Stimulated activated CD4-positive, alpha-beta T cell treated with anti-CD3 and anti-CD28 coated beads, Interleukin-1b, Interleukin-23, amount 100 ng/mL, for 4 hours (primary cell): ENCODE data around the gene HCAR2.
"Not testable (repeated sequence)": the region's sequence is repeated elsewhere in the genome, so short reads cannot be mapped to it uniquely, and the experiment has no call there.

Experiments
- DNase-seq, 2 donors: peaks; one replicate each; pipeline ENCODE4 v3.0.0-alpha.2; 2020; ENCODE audit warnings: low read depth in 2 of 2

Gene HCAR2

DNA sequence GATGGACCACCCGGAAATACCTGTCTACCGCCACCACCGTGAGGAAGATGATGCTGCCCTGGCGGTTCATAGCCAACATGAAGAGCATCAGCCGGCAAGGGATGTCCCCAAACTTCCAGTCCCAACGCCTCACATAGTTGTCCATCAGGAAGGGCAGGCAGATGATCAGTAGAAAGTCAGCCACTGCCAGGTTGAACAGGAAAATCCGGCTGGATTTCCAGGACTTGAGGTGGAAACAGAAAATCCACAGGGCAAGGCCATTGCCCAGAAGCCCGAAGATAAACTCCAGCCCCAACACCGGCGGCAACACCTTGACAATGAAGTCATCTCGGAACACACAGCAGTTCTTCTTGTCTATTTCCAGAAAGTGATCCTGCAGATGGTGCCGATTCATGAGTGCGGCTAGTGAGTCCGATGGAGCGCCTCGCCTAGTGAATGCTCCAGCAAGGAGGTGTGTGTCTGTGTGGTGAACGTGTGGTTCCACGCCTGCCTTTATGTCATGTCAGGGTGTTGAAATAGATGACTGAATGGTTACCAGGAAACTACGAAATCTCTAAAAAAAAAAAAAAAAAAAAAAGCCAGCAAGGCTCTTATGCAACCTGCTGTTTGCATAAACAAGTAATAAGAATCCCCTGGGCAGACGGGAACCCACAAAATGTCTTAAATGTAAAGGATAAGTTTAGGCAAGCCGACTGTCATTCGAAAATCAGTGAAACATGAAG, at the start of gene HCAR2:
Gene HCAR2, minus strand, starts transcription at position 468 of the 722 bp plus-strand sequence. Its CDS starts 74 bp downstream, at position 394.
- not testable (repeated sequence) for DNase-seq

DNA sequence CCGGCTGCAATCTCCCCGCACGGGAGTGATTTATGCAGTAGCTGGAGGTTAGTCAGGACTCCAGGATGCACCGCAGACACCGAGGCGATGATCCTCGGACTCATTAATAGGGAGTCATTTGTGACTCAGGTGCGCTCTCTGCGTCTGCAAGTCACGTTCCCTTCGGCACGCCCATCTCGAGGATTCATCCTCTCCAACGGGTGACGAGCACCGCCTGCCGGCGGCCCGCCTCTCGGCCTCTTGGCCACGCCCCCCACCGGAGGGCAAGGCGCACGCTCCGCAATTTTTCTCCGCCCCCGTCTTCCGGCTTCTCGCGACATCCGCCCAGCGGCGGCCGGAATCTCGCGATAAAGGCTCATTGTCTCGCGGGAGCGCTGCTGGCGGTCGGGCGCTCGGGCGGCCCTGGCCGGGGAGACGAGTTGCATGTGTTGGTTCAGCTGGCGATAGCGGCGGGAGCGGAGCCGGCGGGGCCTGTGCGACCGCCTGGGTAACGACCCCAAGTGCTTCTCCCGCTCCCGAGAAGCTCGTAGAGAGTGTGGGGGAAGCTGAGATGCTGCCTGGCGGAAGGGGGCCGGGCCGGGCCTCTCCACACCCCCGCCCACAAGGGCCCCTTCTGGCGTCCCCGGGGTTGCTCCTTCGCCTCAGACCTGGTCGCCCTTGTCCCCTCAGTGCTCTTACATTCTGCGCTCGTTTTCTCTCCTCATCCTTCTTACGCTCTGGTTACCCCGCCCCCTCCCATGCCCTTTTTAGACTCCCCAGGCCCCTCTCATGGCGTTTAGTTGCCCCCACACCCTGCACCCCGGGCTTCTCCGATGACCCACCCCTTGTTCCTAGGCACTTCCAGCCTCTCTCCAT, 49.5 kb upstream of the HCAR2 start, which contains the start of gene DENR:
Gene DENR, plus strand, starts transcription at position 361 of the 855 bp plus-strand sequence. CDS start 878 bp downstream, outside the sequence.
- peak; percentile 99 for DNase-seq

DNA sequence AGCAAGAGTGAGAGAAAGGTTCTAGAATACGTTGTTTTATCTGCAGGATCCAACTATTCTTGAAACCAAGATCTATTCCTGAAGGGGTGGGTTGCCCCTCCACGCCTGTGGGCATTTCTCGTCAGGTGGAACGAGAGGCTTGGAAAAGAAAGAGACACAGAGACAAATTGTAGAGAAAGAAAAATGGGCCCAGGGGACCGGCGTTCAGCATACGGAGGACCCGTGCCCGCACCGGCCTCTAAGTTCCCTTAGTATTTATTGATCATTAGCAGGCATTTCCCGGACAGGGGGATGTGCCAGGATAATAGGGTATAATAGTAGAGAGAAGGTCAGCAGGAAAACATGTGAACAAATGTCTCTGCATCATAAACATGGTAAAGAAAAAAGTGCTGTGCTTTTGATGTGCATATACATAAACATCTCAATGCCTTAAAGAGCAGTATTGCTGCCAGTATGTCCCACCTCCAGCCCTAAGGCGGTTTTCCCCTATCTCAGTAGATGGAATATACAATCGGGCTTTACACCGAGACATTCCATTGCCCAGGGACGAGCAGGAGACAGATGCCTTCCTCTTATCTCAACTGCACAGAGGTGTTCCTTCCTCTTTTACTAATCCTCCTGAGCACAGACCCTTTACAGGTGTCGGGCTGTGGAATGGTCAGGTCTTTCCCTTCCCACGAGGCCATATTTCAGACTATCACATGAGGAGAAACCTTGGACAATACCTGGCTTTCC, 47.8 kb upstream of the HCAR2 start:
- DNase-seq, result not testable (repeated sequence)

DNA sequence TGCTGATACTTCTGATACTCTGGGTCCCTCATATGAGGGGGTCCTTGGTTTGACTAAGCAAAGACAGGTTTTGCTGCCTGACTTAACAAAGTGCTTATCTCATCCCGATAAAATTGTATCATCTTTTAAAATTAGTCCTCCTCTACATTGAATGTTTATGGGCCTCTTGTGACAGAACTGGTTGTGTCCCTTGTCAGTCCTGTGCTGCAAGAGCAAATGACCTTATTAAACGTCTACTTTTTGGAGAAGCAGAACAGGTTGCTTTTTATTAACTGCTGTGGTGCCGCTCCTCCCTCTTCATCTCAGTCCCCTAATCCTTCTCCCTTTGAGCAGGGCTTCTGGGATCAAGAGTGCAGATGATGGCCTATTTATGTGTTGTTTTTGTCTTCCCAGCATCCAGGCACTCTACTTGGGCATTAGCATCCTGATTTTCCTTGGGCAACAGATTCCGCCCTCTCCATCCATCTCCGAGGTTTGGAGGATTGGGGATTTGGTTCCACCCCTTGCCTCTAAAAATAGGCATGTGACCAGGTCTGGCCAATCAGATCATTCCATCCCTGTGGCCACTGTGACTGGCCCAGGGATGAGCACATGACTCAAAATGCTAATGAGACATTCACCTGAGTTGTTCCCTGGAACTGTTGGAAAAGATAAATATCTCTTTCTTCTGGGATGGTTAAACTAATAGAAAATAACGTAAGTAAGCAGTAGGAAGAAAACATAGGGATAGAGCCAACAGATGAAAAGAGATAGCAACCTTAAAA, 46.6 kb upstream of the HCAR2 start:
- DNase-seq, result no peak

DNA sequence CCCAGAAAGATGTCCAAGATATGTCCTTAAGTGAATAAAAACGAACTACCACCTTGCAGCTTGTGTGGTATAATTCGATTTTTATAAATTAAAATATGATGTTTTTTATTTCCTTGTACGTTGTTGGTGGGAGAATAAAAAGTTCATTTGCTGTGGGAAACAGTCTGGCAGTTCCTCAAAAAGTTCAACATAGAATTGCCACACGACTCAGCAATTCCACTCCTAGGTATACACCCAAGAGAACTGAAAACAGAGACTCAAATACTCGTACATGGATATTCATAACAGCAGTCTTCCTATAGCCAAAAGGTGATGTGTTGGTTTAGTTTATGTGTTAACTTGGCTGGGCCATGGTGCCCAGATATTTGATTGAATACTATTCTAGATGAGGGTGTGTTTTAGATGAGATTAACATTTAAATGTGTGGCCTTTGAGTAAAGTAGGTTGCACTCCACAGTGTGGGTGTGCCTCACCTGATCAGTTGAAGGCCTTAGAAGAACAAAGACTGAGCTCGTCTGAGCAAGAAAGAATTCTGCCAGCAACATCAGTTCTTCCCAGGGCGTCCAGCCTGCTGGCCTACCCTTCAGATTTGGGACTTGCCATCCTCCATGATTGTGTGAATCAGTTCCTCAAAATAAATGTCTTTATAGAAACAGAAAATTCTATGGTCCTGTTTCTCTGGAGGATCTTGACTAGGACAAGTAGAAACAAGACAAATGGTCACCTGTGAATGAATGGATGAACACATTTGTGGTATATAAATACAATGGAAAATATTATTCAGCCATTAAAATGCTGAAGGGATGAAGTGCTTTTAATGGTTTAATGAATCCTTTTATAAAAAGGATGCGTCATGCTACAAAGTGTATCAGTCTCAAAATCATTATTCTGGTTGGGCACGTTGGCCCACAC, 44.3 kb upstream of the HCAR2 start:
- DNase-seq, result no peak

DNA sequence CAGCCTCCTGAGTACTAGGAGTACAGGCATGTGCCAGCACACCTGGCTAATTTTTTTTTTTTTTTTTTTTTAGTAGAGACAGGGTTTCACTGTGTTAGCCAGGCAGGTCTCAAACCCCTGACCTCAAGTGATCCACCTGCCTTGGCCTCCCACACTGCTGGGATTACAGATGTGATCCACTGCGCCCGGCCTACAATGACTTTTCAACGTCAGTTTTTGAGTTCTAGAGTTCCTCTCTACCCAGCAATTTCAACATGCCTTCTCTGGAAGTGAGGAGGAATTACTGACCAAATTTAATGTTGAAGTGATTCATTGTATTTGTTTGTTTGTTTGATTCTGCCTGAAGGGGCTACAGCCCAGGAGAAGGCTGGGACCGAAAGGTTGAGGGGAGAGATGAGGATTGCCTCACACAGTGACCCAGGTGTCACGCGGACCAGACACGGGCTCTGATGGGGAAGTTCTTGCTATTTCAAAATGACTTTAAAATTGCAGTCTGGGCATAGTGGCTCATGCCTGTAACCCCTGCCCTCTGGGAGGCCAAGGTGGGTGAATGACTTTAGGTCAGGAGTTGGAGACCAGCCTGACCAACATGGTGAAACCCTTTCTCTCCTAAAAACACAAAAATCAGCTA, 40.9 kb upstream of the HCAR2 start:
- DNase-seq, result no peak

DNA sequence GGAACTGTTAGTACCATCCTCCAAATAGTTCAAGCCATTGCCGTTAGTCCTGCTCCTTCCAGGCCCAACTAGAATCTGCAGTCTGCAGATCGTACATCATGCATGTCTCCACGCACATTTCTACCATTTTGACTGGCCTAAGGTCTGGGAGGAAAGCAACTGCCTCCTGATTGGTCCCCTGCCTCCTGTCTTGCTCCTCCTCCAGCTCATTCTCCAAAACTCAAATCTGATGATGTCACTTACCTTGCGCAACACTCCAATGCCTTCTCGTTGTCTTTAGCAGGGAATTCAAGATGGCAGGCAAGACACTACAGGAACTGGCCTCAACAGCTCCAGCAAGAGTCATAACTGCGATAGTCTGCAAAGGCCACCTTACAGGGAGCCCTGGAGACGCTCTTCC, 37.2 kb upstream of the HCAR2 start:
- DNase-seq, result no peak

DNA sequence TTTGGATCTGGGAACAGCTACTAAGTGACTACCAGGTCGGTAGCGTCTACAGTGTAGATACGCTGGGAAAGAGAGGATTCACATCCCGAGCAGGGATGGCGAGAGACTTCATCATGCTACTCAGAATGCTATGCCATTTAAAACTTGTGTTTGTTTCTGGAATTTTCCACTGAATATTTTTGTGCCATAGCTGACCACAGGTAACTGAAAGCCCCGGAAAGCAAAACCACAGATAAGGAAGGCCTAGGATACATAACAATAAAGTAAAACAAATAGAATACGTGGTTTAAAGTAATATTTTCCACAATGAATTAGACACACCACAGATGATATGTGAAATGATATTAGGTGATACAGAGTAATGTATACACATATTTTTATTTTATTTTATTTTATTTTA, 35.4 kb upstream of the HCAR2 start:
- no peak for DNase-seq

DNA sequence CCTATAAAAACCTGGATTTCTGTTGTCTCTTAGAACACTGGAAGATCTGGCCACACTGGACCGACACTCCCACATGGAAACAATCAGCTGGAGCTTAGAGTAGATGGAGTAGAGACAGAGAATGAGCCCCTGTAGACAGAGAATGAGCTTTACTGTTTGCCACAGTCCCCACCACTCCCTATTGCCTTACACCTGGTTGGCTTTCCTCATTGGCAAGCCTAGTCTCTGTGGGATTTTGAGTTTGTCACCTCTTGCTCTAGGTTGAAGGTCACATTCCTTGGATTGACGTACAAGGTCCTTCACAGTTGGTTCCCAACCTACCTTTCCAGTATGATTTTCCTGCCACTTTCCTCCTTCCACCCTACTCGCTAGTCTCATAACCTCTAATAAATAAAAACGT, 29.5 kb upstream of the HCAR2 start:
- no peak for DNase-seq

DNA sequence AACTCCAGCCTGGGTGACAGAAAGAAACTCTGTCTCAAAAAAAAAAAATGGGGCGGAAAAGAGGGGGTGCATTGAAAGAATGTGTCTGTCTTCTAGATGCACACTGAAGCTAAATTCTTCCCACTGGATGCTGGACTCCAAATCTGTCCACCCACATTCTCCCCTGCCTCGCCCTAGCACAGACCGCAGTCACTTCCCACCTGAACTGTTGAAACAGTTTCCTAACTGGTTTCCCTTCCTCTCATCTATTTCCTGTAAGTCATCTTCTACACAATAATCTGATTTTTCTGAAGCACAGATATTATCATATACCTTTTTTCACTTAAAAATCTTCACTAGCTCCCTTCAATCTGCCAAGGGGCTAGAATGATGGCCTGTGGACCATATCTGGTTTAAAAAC, 29.0 kb upstream of the HCAR2 start:
- DNase-seq, result no peak

DNA sequence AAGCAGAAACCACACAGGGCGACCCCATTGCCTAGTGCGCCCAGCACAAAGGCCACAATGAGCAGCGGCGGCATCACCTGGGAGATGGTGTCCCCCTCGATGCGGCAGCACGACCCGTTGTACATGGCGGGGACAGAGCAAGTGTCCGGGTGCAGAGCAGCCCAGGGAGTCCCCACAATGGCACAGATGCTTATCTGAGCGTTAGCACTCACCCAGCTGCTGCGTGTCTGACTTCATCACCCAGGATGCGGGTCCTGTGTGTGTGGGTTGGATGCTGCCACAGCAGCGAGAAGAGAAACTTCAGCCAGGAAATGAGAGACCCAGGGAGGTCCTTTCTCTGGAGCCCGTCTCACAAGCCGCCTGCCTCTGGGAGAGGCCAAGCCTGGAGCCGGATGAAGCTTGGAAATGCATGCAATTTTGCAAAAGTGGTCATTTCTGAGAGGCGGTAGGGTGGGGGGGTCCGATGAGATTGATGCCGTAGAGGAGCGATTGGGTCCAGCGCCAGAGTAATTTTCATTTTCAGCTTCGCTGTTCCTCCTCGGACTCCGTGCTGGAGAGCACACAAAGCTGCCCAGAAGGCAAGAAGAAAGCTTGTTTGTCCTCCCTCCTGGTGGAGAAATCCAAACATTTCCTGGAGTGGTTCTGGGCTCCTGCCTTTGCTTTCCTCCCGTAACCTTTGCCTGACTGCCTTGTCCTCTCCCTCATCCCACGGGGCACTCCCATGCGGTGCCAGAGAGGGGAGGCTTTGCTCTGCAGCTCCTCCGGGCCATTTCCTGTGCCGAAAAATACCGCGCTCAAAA, 27.3 kb upstream of the HCAR2 start, which contains the start of gene HCAR1:
Gene HCAR1, minus strand, starts transcription at position 630 of the 800 bp plus-strand sequence. Its CDS starts 505 bp downstream, at position 125.
- peak; percentile 9 to 30 for DNase-seq

DNA sequence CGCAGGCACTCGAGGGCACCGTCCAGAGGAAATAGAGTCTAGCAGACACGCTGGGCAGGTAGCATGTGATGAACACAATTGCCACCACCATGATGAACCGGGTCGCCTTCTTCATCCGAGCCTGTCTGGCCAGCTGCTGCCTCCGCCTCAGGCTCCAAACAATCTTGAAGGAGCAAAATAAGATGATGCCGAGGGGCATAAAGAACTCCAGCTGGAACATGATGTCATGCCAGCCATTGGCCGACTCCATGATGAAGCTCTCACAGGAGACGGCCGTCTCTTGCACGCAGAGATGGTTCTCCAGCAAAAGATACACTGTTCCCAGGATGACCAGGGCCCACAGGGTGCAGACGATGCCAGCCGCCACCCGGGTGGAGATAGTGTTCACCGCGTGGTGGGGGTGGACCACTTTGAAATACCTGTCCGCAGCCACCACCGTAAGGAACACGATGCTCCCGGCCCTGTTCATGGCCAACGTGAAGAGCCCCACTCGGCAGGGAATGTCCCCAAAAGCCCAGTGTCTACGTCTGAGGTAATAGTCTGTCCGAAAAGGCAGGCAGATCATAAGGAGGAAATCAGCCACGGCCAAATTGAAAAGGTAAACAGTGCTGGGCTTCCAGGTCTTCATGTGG, 26.5 kb upstream of the HCAR2 start:
- DNase-seq, result no peak

DNA sequence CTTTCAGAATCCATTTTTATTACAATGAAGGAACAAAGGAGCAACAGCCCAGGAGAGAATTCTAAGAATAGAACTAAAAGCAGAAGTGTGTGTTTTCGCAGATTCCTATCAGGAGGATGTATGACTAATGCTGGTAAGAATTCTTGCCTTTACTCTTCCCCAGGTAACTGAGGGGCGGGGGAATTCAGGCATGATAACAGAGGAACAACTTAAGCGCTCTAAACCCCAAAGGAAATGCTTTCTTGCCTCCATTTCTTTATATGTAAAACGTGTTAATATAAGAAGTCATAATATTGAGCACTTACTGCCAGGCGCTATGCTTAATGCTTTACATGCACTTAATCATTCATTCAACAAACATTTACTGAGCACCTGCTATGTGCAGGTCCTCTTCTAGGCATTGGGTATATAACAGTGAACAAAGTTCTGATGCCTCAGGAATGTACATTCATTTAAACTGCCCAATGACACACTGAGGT, 23.0 kb upstream of the HCAR2 start:
- no peak for DNase-seq

DNA sequence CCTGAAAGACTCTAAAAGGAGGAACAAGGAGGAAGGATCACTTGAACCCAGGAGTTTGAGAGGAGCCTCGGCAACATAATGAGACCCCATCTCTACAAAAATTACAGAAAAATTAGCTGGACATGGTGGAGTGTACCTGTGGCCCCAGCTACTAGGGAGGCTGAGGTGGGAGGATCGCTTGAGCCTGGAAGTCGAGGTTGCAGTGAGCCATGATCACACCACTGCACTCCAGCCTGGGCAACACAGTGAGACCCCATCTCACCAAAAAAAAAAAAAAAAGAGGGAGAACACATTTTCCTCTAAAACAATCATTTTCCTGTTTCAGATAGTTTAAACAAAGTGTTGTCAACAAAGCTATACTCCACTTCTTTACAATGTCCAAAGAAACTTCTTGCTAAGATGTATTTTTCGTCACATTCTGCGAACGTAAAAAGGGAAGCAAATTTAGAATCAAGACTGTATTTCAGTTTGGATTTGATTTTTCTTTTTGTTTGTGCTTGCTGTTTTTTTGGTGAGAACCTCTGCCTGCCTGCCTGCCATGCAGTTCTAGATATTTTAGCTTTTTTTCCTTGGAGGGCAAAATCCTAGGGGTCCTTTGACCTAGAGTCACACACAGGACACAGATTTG, 22.4 kb upstream of the HCAR2 start:
- DNase-seq, result no peak

DNA sequence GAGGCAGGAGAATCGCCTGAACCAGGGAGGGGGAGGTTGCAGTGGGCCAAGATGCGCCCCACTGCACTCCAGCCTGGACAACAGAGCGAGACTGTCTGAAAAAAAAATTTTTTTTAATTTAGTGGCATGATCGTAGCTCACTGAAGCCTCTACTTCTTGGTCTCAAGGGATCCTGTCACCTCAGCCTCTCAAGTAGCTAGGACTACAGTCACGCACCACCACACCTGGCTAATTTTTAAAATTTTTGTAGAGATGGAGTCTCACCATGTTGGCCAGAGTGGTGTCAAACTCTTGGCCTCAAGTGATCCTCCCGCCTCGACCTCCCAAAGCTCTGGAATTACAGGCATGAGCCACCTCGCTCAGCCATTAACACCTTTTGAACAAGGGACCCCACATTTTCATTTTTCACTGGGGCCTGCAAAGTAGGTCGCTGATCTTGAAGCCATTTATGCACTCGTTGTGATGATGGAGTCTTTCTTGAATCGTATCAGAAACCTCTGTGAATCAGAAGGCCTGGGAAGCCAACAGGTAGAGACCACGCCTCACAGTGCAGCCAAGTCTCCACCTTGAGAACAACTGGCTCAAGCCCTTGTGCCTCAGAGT, 21.6 kb upstream of the HCAR2 start:
- DNase-seq, result no peak

DNA sequence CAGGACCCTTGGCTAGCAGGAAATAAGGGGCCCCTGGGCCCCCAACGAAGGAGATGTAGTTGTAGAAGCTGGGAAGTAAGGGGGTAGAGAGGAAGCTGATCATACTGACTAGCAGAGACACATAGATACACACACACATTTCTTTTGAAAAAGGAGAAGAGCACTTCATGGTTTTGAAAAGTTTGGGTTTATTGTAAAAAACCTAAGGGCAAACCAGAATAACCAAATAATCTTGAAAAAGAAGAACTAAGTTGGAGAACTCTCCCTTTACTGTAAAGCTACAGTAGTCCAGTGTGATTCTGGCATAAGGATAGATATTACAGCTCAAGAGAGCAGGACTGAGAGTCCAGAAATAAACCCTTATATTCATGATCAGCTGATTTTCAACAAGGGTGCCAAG, 19.2 kb upstream of the HCAR2 start:
- no peak for DNase-seq

DNA sequence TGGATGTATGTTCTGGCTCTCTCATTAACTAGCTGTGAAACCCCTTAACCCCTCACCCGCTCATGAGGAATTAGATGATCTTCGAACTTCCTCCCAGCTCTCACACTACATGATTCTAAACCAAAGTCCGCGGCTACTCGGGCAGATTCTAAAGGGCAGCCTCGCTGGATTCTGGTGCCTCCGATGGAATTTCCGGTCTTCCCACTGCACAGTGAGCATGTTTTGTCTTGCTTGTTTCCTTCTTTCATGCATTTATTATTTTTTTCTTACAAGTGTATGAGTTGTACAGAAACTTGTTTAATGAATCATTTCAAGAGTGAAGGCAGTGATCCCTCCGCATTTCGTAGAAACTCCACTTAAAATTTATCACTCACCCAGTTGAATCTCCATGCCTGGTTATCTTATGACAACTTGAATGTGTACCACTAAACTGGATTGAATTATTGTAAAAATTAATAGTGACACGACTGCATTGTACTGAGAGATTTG, 17.9 kb upstream of the HCAR2 start:
- no peak for DNase-seq
